EH (cell line): ENCODE measurements around the gene PRPSAP2.
A peak's percentile ranks its signal among the peaks of the same experiment; 100 is the strongest.
"Not testable (repeated sequence)": the region's sequence is repeated elsewhere in the genome, so short reads cannot be mapped to it uniquely, and the experiment has no call there.

Source experiments
- DNase-seq: peaks from one replicate; pipeline ENCODE4 v3.0.0-alpha.2; 2015; ENCODE audit warnings: low read depth

PRPSAP2 gene

GRCh38 chr17:18891541-18891940 is 33.6 kb downstream of the PRPSAP2 start:
- DNase-seq: no peak

DNA sequence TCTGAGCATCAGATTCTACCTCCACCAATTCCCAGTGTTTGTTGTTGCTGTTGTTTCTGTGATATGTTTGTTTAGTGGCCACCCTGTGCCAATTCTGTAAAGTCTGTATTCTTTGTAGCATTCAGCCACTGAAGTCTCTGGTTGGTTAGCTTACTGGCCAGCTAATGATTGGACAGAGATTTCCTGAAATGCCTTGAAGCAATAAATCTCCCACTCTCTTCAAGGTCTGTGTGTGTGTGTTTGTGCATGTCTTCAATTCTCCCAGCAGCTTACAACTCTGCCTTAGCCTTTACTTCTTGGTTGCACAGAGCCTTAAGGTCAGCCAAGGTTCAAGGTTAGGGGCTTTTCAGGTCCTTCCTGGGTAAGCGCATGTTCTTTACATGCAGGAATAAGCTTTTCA is 38.2 kb downstream of the PRPSAP2 start:
- no peak for DNase-seq

DNA sequence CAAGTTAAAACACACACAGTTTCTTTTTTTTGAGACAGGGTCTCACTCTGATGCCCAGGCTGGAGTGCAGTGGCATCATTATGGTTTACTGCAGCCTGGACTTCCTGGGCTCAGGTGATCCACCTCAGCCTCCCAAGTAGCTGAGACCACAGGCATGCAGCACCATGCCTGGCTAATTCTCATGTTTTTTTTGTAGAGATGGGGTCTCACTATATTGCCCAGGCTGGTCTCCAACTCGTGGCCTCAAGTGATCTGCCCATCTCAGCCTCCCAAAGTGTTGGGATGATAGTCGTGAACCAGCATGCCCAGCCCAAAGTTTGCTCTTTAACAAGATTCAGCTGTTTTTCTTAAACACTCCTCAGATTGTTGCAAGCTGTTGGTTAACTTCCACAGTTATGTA is 39.0 kb downstream of the PRPSAP2 start:
- no peak for DNase-seq

DNA sequence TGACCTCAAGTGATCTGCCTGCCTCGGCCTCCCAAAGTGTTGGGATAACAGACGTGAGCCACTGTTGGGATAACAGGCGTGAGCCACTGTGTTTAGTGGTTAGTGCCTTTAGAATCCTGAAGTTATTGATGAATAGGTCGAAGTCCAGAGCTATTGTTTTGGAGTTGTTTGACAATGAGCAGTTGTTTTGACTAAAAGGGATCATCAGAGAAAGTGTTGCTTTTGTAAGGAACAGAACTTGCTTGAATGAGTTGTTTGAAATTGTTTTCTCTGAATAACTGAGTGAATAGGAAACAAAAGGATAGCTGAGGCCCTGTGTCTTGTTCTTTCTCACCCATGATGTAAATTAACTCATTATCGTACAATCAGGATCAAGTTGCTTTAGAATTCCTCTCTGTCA is 46.6 kb downstream of the PRPSAP2 start:
- DNase-seq: no peak

- DNase-seq: no peak
These were observed 47.3 kb downstream of the PRPSAP2 start for GRCh38 chr17:18905226-18905625.

DNA sequence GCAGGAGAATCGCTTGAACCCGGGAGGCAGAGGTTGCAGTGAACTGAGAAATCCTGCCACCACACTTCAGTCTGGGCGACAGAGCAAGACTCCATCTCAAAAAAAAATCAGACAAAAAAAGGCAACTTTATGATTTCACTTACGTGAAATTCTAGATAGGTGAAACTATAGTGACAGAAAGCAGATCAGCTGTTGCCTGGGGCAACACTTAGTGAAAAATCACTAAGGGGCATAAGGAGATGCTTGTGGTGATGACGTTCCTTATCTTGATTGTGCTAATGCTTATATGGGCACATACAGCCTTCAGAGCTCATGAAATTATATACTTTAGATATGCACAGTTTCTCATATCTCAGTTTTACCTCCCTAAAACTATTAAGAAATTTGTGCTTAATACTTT is 52.4 kb downstream of the PRPSAP2 start:
- DNase-seq: no peak

- peak; percentile 26 for DNase-seq
These were observed 53.0 kb downstream of the PRPSAP2 start for GRCh38 chr17:18910881-18911280.

DNA sequence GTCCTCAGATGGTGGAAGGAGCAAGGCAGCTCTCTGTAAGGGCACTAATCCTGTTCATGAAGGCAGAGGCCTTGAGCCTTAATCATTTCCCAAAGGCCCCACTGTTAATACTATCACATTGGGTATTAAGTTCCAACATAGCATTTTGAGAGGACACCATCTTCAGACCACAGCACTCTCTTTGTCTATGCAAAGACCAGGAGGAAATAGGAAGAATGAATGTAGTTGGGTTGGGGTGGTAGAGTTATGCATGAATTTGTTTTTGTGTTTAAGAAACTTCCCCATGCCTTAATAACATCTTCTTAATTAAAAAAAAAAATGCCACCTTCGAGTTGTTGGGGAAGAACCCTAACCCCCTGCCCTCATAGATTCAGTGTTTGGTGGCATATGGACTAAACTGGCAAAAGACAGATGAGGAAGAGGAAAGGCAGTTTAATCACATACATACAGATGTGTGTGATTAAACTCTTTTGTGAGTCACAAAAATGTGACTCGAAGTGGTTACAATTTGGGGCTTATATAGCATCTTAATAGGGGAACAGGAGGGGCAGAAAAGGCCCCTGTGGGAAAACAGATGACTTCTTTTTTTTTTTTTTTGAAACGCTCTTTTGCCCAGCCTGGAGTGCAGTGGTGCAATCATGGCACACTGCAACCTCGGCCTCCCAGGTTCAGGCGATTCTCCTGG is 59.0 kb downstream of the PRPSAP2 start:
- DNase-seq: peak; percentile 74

DNA sequence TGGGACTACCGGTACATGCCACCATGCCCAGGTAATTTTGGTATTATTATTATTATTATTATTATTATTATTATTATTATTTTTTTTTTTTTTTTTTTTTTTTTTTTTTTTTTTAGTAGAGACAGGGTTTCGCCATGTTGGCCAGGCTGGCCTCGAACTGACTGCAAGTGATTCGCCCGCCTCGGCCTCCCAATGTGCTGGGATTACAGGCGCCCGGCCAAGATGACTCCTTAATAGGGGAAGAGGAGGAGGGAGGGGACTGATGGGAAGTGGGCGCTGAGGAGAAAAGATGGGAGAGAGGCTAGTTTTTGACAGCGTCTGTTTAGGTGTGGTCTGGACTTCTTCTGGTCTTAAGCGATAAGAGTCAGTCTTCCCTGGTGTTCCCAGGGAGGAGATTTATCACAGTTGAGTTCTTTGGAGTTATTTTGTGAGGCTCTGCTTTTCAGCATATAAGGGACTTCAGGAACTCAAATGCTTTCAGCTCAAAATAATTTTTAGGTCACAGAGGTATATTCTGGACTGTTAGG is 59.6 kb downstream of the PRPSAP2 start:
- peak; percentile 19 for DNase-seq

DNA sequence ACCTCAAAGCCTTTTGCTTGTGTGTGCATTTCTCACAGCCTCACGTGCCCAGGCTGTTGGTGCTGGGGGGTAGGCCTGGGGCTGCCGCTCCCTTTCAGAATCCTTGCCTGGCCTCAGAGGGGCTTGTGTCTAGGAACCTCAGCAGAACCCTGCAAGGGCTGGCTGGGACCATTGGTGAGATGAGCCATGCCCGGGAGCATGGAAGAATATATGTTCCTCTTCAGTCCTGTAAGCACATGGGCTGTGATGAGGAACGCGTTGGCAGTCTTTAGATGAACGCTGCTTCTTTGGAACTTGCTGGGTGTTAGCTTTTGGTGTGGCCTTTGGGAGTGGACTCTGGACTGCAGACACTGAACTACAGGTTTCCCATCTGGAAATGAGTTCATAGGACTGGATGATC is 62.0 kb downstream of the PRPSAP2 start:
- no peak for DNase-seq

DNA sequence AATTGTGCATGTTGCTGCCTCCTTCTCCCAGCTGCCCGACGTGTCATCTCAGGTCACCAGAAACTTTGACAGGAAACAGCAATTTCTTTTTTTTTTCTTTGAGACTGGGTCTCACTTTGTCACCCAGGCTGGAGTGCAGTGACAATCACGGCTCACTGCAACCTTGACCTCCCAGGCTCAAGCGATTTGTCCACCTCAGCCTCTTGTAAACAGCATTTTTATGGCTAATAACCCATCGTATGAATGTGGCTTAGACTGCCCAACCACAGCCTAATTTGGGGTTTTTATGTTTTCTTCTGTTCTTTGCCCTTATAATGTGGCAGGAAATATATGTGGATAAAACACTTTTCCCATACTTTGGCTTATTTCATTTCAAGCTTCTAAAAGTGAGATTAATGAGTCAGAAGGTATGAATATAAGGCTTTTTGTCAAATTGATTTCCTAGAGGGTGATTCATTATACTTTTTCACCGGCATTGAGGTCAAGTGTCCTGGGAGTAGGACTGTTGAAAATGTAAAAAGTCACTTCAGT is 63.0 kb downstream of the PRPSAP2 start:
- peak; percentile 40 for DNase-seq

DNA sequence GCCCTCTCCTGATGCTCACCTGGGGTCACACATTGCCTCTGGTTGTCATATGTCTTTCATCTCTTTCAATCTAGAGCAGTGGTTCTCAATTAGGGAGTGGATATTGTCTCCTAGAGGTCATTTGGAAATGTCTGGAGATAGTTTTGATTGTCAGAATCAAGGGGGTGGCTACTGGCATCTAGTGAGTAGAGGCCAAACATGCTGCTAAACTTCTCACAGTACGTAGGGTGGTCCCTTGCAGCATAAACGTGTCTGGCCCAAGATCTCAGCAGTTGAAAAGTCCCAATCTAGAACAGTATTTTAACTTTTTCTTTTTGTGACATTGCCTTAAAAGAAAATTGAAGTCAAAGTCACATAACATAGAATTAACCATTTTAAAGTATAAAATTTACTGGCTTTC is 63.6 kb downstream of the PRPSAP2 start:
- DNase-seq: no peak

GRCh38 chr17:18921912-18922451 is 64.1 kb downstream of the PRPSAP2 start:
- no peak for DNase-seq

DNA sequence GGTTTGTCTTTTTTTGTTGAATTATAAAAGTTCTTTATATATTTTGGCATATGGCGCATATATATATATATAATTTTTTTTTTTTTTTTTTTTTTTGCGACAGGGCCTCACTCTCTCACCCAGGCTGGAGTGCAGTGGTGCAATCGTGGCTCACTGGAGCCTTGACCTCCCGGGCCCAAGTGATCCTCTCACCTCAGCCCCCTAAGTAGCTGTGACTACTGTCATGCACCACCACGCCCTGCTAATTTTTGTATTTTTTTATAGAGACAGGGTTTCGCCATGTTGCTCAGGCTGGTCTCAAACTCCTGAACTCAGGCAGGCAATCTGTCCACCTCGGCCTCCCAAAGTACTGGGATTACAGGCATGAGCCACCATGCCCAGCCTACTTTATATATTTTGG is 64.7 kb downstream of the PRPSAP2 start:
- DNase-seq: not testable (repeated sequence)

GRCh38 chr17:18925187-18925586 is 67.3 kb downstream of the PRPSAP2 start:
- DNase-seq: no peak

- DNase-seq: no peak
These were observed 70.7 kb downstream of the PRPSAP2 start for GRCh38 chr17:18928628-18929125.

GRCh38 chr17:18932360-18933055 is 74.6 kb downstream of the PRPSAP2 start:
- DNase-seq: no peak

GRCh38 chr17:18933102-18934058 is 75.4 kb downstream of the PRPSAP2 start:
- DNase-seq: no peak

GRCh38 chr17:18937981-18938691 is 80.2 kb downstream of the PRPSAP2 start:
- DNase-seq: no peak

DNA sequence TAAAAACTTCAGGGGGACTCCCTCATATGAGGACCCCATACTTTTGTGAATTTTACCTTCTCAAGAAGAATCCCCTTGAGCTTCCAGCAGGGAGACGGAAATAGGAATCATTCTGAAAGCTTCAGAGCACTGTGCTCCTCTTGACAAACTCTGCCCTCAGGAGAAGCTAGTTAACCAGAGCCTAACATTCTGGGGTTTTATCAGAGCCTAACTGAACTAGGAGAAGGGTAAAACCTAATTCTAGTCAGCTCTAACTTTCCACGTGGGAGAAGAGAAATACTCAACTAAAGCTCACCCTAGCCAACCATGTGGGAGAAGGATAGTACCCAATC is 80.7 kb downstream of the PRPSAP2 start:
- no peak for DNase-seq

DNA sequence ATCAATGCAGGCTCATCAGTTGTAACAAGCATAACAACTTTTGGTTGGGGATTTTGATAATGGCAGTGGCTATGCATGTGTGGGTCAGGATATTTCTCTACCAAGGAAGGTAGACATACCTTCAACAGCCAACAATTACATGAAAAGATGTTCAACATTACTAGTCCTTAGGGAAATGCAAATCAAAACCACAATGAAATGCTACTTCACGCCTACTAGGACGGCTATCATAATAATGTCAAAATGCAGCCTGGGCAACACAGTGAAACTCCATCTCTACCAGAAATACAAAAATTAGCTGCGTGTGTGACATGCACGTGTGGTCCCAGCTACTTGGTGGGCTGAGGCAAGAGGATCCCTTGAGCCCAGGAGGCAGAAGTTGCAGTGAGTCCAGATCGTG is 86.7 kb downstream of the PRPSAP2 start:
- no peak for DNase-seq
